Embryonic facial prominence (tissue), 1 donor: ENCODE measurements around the gene CRIM1.

Source experiments
- DNase-seq: peaks from one replicate; pipeline ENCODE4 v3.0.0-alpha.2; 2016; ENCODE audit errors: extremely low spot score

CRIM1 gene

GRCh38 chr2:36371928-36372391 lies 16.4 kb downstream of the CRIM1 start:
- no peak for DNase-seq

DNA sequence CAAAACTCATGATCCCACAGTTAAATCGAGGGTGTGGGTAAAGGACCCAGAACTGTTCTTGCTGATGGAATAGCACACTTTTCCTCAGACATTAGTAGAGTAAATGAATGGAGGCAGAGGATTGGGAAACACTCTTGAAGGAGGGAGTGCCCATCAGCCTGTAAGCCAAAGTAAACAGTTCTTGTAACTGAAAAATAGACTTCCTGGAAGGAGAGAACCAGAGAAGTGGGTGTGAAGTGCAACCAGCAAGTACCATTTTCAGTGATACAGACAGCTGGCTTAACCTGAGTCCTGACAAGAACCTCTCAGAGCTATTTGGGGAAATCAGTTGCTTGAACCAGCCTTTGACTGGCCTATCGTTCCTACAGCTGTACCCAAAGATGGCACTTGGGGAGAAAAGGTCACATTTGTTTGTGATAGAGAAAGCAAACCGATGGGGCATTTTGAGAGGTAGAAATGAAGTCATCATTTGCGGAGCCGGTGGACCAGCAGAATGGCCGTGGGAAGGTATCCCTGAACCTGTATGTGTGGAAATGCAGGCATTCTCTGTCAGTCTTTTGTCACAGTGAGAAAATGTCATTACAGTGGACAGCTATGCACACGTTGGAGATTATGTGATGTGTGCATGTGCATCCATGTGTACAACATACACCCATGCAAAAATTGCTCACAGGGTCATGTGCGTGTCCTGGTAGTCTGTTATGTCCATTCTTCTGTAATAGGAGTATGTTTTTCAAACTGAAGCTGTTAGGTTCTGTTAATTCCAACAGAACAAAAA lies 17.8 kb downstream of the CRIM1 start:
- no peak for DNase-seq

- DNase-seq: no peak
These were observed 19.0 kb downstream of the CRIM1 start for GRCh38 chr2:36374585-36374984.

DNA sequence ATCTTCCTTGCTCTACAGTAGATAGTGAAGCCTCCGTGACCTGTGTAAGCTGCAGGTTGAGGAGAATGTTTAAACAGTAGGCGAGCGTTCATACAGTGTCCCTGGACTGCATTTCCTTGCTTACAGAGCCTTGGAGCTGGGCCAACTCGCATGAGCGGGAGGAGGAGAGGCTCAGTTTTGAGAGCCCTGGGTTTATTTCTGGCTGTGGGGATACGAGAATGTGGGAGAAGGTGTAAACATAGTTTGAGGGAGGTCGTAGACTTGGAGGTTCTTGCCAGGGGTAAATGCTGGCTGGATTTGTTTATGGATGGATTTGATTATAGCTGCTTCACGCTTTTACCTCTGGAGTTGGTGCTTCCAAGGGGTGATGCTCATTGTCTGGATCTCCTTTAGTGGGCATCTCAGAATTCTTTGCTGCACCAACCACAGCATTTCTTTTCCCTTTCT lies 20.8 kb downstream of the CRIM1 start:
- peak; percentile 52 for DNase-seq

DNA sequence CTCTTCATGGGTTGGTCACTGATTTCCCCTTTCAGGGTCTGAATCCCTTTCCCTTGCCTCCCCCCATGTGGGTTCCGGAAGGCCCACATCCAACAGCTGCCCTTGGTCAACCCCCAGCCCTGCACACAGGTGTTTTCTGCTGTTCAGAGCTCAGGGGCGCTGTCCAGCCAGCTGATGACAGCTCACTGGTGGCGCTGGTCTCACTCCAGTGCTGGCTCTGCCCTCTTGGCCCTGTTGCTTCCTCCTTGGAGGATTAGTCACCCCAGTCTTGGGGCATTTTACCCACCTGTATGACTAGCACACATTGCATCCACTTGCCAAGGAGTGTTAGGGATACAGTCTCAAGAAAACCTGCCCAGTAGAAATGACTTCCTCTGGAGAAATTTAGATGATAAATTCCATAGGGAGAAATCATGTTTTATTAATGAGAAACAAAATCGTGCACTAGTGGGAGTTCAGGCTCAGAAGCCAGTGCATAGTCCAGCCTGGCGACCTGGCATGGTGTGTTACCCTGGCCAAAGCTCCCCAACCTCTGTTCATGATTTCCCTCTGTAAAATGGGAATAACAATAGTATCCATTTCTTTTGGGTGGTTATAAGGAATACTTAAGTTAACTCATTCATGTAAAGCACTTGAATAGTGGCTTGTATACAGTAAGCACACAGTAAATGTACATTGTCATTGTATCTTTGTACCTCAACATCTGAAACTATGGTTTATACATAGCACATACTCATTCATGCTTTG lies 21.6 kb downstream of the CRIM1 start:
- DNase-seq: no peak

DNA sequence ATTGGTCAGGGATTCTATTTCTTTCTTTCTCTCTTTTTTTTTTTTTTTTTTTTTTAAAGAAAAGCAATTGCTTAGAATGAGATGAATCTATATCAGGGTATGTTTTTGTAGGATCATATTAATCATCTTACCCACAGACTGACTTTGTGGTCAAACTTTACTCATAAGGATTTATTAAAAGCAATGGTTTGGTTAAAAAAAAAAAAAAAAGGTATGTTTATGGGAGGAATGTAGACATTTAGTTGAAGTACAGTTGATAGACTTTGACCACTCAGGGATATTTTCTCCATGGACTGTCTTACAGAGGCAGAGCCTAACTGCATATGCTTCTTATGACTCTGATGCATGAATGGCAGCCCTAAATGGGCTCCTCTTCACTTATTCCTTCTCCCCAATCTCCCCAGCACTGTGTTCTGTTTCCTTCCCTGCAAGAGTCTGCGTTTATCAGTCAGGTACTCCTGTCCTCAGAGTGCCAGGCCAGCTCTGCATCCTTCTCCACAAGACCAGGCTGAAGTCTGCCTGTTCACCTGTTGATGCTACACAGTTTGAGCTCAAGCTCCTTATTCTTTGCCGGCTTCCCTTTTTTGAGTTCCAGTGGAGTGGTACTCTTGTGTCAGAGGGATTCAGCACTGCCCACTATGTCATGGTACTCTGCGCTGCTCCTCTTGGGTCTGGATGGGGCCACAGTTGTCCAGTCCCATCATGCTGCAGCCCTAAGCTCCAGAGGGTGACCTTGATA lies 24.3 kb downstream of the CRIM1 start:
- no peak for DNase-seq

GRCh38 chr2:36380624-36381481 lies 25.3 kb downstream of the CRIM1 start:
- DNase-seq: no peak

DNA sequence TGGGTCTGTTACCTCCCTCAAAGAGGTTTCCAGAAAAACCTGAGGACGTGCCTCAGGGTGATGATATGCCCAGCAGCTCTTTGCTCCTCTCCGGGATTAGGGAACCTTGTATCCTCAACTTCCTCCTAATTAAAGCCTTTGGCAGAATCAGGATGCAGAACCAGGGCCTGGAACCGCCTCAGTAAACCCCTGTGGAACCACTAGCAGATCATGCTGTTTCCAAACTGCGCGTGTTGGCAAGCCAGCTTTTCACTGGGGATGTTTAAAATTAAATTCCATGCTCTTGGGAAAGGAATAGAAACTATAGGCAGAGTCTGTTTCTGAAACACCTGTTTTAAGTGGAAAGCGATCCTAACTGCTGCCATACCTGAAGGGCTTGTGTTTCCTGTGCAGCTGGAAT lies 26.4 kb downstream of the CRIM1 start:
- DNase-seq: no peak

DNA sequence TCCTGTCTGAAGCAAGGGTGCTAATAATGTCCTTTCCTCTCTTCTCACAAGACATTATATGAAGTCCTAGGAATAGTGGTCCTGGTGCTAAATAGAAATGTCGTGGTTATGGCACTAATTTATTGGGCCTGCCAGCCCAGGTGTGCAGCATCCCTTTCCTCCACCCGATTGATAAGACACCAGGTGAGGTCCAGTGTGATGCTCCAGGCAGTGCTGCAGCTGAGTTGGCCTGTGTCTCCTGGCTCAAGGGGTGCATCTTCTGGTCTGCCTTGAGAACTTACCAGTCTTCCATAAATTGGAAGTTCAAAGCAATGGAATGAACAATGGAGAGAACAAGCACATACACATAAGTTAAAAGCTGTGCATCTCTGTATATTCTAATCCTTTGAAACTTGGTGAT lies 26.9 kb downstream of the CRIM1 start:
- DNase-seq: no peak

DNA sequence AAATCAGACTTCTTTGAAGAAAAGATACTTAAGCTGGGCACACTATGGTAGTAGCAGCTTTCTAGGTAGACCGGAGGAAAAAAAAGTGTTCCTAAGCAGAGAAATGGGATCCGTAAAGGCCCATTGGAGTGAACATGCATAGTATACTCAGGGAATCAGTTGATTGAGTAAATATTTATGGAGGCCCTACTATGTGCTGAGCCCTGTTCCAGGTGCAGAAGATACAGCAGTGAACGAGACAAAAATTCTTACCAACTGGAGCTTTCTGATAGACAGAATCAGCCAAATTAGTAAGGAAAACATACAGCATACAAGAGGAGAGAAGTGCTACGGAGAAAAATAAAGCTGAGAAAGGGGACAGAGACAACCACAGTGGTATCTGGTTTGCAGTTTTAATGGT lies 28.1 kb downstream of the CRIM1 start:
- no peak for DNase-seq

DNA sequence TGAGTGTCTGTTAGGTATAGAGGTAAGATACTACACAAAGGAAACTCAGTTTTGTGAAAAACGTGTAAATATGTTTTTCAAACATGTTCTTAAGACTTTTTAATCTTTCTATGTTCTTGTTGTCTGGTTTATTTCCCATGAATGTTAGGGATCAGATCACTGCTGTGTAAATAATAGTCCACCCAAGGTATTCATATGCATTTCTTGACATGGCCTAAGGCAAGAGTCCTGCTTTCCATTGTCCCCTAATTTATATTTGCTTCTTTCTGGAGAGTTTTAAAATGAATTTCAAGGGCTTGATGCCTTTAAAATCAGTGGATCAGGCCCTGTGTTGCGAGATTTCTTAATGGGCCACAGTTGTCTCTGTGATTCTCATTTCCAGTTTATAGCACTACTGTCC lies 28.9 kb downstream of the CRIM1 start:
- no peak for DNase-seq

DNA sequence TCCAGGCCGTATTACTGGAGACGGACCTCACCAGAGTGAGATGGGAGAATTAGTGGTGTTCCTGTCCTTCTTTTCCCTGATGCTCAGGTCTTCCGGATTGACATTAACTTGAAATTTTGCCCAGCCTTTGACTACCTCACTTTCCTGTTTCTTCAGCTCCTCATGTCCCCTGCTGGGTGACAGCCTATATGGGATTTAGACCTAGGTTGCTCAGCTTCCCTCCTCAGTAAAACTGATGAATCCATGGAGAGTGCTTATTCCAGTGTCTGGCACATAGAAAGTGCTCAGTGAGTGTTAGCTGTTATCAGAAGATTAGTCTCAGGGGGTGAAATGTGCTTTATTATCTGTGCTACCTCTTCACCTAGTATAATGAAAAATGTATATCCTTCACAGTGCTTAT lies 30.0 kb downstream of the CRIM1 start:
- no peak for DNase-seq

GRCh38 chr2:36387258-36387916 lies 31.8 kb downstream of the CRIM1 start:
- DNase-seq: no peak

- DNase-seq: no peak
These were observed 32.9 kb downstream of the CRIM1 start for GRCh38 chr2:36388472-36388871.

GRCh38 chr2:36389091-36389564 lies 33.5 kb downstream of the CRIM1 start:
- no peak for DNase-seq

DNA sequence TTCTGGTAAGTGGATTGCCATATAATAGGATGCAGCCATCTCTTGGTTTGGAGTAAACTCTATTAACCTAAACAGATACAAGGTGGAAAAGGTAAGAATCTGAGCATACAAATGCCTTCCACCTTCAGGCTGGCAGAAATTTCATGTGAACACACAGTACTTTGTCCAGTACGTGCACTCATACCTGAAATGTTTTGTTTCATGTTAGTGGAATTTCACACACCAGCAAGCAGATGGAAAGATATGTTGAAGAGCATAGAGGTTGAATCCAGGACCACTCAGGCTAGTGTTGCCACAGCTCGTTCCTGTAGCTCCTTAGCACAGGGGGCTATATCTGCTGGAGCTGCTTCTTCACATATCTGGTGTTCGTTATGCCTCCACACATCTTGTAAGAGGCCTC lies 34.0 kb downstream of the CRIM1 start:
- no peak for DNase-seq

DNA sequence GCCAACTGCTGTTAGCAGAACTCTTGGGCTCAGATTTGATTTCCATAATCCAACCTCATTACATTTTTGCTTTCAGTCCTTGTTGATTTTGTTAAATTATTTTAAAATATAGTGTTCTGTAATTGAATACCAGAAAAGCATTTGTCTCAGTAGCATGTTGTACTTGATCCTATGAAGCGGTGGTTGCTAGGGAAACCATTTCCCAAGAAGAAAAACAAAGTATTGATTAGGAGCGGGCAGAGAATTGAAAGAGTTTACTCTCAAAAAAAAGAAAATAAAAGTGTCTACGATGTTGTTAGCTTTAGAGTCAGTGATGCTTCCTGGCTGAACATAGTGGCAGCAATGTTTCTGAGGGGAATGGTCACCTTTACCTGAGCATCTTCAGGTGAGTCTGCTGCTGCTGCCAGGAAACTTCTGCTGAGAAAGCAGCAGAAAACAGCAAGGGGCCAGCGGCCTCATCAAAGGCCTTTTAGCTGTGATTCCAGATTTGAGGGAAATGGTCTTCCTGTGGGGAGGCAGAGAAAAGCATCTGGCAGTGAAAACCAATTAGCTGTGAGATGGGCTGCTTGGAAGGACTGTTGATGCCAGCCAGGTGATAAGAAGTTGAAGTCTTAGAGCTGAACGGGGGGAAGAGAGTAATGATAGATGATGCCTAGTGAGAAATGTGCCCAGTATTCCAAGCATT lies 37.1 kb downstream of the CRIM1 start:
- no peak for DNase-seq

DNA sequence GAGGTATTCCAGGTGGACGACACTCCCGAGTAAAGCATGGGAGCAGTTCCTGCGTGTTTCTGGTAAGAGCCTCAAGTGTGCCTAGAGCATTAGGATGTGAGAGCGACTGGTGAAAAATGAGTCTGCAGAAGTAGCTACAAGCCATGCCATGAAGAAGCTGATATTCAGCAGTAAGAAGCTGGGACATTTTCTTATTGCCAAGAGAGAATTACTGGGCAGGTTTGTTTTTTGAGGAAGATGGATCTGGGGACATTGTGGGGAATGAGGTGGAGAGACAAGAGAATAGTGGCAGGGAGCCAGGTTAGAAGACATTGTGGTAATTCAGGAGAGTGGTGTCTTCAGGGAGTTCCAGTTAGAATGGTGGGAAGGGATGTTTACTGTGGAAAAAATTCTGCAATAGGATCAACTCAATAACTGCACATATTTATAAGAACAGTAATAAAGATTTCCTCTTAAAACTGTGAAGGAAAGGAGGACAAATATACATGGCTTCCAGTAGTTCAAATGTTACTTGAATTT lies 38.2 kb downstream of the CRIM1 start:
- no peak for DNase-seq

DNA sequence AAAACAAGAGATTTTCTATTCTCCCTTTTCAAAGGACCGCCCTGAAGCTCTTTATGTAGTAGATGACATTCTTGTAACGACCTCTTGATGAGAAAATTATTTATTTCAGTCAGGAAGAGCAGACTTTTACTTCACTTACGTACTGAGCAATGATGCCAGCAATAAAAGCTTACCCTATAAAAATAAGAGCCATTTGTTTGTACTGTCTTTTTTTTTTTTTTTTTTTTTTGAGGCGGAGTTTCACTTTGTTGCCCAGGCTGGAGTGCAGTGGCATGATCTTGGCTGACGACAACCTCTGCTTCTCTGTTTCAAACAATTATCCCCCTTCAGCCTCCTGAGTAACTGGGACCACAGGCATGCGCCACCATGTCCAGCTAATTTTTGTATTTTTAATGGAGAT lies 39.2 kb downstream of the CRIM1 start:
- no peak for DNase-seq

- DNase-seq: no peak
These were observed 40.3 kb downstream of the CRIM1 start for GRCh38 chr2:36395866-36396265.
